Esophagus squamous epithelium (tissue), 5 donors: ENCODE results near the gene HFM1. TPM values are rescaled to one million over a fixed set of nuclear protein-coding genes. Genes with fewer than 3 reads are reported as not detected.

Source experiments
- DNase-seq: peaks from one replicate; lab custom pipeline; 2025; lab: John Stamatoyannopoulos, UW
- H3K27ac ChIP-seq, 4 donors: fragments of 200-600 bp; sonication (generic); one replicate each; pipeline ENCODE4 v1.5.1; 2016 to 2019; ENCODE audit warnings: mild to moderate bottlenecking in 1 of 4
- H3K27me3 ChIP-seq, 4 donors: fragments of 200-600 bp; sonication (generic); 1 replicate in 3 of 4; 2 replicates in 1 of 4; pipeline versions ENCODE4 v1.5.1 to v1.6.0; 2017 to 2021; ENCODE audit warnings: antibody characterized with exemption in 1 of 4
- H3K36me3 ChIP-seq, 3 donors: fragments of 200-600 bp; sonication (generic); one replicate each; pipeline ENCODE4 v1.5.1; 2016 to 2019
- H3K4me1 ChIP-seq, 3 donors: fragments of 200-600 bp; sonication (generic); one replicate each; pipeline ENCODE4 v1.5.1; 2017 to 2019
- H3K4me3 ChIP-seq, 4 donors: fragments of 200-600 bp; sonication (generic); 1 replicate in 3 of 4; 2 replicates in 1 of 4; pipeline ENCODE4 v1.5.1; 2016 to 2019; ENCODE audit warnings: mild to moderate bottlenecking in 2 of 4, moderate library complexity in 1 of 4
- H3K9me3 ChIP-seq, 3 donors: fragments of 200-600 bp; sonication (generic); one replicate each; pipeline ENCODE4 v1.5.1; 2016 to 2019
- POLR2A ChIP-seq, 4 donors: fragments of 450-650 bp; IDR thresholded peaks; one replicate each; pipeline ENCODE4 v1.6.1; 2017; ENCODE audit warnings: antibody characterized with exemption in 4 of 4, mild to moderate bottlenecking in 4 of 4, moderate library complexity in 3 of 4
- WGBS, 2 donors: methylation state at CpG; one replicate each; pipeline ENCODE4 v1.1.5; 2018; 5-methylcytosine and 5-hydroxymethylcytosine counted together
- intact Hi-C: fragments of 100-400 bp; cut with DNase I; formaldehyde crosslinking; loops from one replicate; pipeline ENCODE4 v1.15.0; 2022
- total RNA-seq, 4 donors: library from RNA; depleted of rRNA; stranded (reverse); fragments of >200 nt; gene quantifications; one replicate each; pipeline ENCODE4 v1.1.0, GENCODE V29; 2016
- TF ChIP-seq, protein P1 (sequence below), 6 experiments: fragments of 450-650 bp in 4 of 6; fragments of 200-600 bp in 2 of 6; sonication (generic) in 2 of 6; IDR thresholded peaks; one replicate each; pipeline ENCODE4 v1.5.1; 2016 to 2019; ENCODE audit warnings: antibody characterized with exemption in 6 of 6, mild to moderate bottlenecking in 4 of 6, moderate library complexity in 4 of 6
- donor health status: DM: yes; HTN: yes; CAD: no.

Gene HFM1
- total RNA-seq, 4 donors from 2014 or later = 0.09 to 0.79 (median 0.76) TPM; not detected in 1

DNA sequence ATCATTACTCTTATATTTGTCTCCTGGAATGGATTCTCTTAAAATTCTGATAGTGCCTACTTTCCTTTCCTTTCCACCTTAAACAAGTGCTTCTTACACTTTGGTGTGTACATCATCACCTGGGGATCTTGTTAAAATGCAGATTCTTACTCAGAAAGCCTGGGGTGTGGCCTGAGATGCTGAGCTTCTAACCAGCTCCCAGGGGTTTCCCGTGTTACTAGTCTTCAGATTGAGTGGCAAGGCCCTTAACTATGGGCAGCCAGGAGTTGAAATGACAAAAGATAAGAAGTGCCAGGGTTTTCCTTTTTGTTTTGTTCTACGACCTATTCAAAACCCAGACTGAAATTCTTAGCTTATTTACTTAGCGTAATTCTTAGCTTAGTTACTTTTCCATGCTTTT is 159.2 kb downstream of the HFM1 start:
- no peaks in the 10 kb centered on the region for H3K36me3 ChIP-seq
- H3K27me3 ChIP-seq = no peaks in the 10 kb centered on the region
- H3K4me3 ChIP-seq = no peak overlapping the region
- H3K9me3 ChIP-seq = no peaks in the 10 kb centered on the region
- intact Hi-C loops = no loop called here
- DNase-seq = no peak
- H3K27ac ChIP-seq = no peak overlapping the region
- WGBS, 2 donors = 20 to 35% methylated on average over 3 of the region's 3 CpGs
- TF ChIP-seq, protein P1, sequence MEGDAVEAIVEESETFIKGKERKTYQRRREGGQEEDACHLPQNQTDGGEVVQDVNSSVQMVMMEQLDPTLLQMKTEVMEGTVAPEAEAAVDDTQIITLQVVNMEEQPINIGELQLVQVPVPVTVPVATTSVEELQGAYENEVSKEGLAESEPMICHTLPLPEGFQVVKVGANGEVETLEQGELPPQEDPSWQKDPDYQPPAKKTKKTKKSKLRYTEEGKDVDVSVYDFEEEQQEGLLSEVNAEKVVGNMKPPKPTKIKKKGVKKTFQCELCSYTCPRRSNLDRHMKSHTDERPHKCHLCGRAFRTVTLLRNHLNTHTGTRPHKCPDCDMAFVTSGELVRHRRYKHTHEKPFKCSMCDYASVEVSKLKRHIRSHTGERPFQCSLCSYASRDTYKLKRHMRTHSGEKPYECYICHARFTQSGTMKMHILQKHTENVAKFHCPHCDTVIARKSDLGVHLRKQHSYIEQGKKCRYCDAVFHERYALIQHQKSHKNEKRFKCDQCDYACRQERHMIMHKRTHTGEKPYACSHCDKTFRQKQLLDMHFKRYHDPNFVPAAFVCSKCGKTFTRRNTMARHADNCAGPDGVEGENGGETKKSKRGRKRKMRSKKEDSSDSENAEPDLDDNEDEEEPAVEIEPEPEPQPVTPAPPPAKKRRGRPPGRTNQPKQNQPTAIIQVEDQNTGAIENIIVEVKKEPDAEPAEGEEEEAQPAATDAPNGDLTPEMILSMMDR (IDR thresholded peaks at IDR 0.05) = no peak
- TF ChIP-seq POLR2A (IDR thresholded peaks at IDR 0.05) = no peak
- no peaks in the 10 kb centered on the region for H3K4me1 ChIP-seq

DNA sequence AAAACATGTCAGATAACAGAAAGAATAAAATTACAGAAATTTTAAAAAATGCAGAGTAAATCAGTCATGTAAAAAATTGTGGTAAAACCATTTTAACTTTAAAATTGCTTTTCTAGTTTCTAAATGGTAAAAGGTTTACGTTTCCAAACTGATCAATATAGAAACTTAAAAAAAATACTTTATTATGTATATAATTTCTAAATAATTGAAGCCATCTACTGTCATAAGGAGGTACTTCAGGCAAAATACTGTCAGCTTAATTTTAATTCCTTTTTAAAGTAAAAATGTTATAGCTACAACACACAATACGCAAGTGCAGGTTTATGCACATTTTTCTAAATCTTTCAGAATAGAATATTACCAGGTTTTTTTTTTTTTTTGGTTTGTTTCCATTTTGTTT is 159.9 kb downstream of the HFM1 start:
- DNase-seq = no peak
- no peak overlapping the region for H3K27ac ChIP-seq
- H3K4me1 ChIP-seq = no peaks in the 10 kb centered on the region
- no peaks in the 10 kb centered on the region for H3K9me3 ChIP-seq
- TF ChIP-seq, protein P1 (IDR thresholded peaks at IDR 0.05) = no peak
- TF ChIP-seq POLR2A (IDR thresholded peaks at IDR 0.05) = no peak
- intact Hi-C loops = no loop called here
- H3K4me3 ChIP-seq = no peak overlapping the region
- H3K27me3 ChIP-seq = no peaks in the 10 kb centered on the region
- WGBS, 2 donors = 52 to 56% methylated on average over 2 of the region's 2 CpGs
- no peaks in the 10 kb centered on the region for H3K36me3 ChIP-seq

DNA sequence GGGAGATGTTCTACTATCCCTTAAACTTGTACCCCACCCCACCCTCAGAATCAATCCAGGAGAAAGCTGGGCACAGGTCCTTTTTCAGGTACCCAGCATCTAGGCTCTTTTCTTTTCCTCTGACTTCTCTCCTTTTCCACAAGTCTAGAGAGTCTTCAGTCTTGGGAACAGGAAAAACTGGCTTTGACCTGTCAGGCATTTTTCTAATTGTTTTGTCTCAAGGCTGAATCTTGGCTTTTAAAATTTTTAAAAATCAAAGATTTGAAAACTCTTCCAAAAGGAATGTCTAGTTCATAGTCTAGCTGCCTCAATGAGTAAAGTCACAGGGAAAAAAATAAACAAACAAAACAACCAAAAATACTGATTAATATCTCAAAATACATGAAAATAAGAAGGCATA is 161.5 kb downstream of the HFM1 start:
- TF ChIP-seq, protein P1 (IDR thresholded peaks at IDR 0.05) = no peak
- no peak for TF ChIP-seq POLR2A (IDR thresholded peaks at IDR 0.05)
- no peak overlapping the region for H3K27ac ChIP-seq
- no peak for DNase-seq
- no peak overlapping the region for H3K4me3 ChIP-seq
- intact Hi-C loops = no loop called here
- no peaks in the 10 kb centered on the region for H3K4me1 ChIP-seq
- no peaks in the 10 kb centered on the region for H3K9me3 ChIP-seq
- no peaks in the 10 kb centered on the region for H3K27me3 ChIP-seq
- no peaks in the 10 kb centered on the region for H3K36me3 ChIP-seq

DNA sequence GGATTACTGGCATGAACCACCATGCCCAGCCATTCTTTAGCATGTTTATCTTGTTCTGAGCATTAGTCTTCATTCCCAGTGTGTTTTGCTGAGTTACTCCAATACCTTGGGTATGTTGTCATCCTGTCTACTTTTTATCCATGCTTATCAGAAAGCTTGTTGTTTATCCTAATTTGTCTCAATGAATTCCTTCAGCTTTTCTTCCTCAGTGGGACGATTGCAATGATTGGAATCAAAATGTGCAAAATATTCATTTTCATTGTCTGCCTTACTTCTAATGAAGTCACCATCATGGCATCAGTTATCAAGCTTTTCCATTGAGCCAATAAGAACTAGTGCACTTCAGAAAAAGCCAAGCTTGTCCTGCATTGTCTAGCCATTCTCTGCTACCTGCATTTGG is 170.5 kb downstream of the HFM1 start:
- no peaks in the 10 kb centered on the region for H3K27me3 ChIP-seq
- intact Hi-C loops = no loop called here
- no peak overlapping the region for H3K27ac ChIP-seq
- no peaks in the 10 kb centered on the region for H3K4me1 ChIP-seq
- 33 to 35% methylated on average over 1 of the region's 1 CpG for WGBS, 2 donors
- DNase-seq = no peak
- no peaks in the 10 kb centered on the region for H3K36me3 ChIP-seq
- no peaks in the 10 kb centered on the region for H3K9me3 ChIP-seq
- no peak for TF ChIP-seq POLR2A (IDR thresholded peaks at IDR 0.05)
- TF ChIP-seq, protein P1 (IDR thresholded peaks at IDR 0.05) = no peak
- no peak overlapping the region for H3K4me3 ChIP-seq

DNA sequence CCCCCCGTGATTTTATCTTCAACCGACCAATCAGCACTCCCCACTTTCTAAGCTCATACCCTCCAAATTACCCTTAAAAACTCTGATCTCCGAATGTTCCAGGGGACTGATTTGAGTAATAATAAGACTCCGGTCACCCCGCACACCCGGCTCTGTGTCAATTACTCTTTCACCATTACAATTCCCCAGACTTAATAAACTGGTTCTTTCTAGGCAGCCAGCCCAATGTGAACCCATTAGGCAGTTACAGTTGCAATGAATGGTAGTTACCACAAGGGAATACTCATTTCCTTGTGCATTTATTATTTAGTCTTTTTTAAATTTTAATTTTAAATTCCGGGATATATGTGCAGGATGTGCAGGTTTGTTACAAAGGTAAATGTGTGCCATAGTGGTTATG is 177.9 kb downstream of the HFM1 start:
- H3K4me1 ChIP-seq = no peaks in the 10 kb centered on the region
- intact Hi-C loops = no loop called here
- 66 to 76% methylated on average over 7 of the region's 7 CpGs for WGBS, 2 donors
- DNase-seq = no peak
- TF ChIP-seq POLR2A (IDR thresholded peaks at IDR 0.05) = no peak
- TF ChIP-seq, protein P1 (IDR thresholded peaks at IDR 0.05) = peak in 1 of 6 experiments; percentile 31
- no peaks in the 10 kb centered on the region for H3K36me3 ChIP-seq
- H3K9me3 ChIP-seq = no peaks in the 10 kb centered on the region
- no peaks in the 10 kb centered on the region for H3K27me3 ChIP-seq
- H3K27ac ChIP-seq = no peak overlapping the region
- no peak overlapping the region for H3K4me3 ChIP-seq
